Prostate gland (tissue), 2 donors: ENCODE measurements around the gene NCOA7. TPM values are rescaled to one million over a fixed set of nuclear protein-coding genes. Genes with fewer than 3 reads are reported as not detected.
"Not testable (repeated sequence)": the region's sequence is repeated elsewhere in the genome, so short reads cannot be mapped to it uniquely, and the experiment has no call there.

Experiments
- DNase-seq: peaks from one replicate; pipeline ENCODE4 v3.0.0-alpha.2; 2019; ENCODE audit warnings: low spot score
- H3K27ac ChIP-seq, 2 donors: fragments of 200-600 bp; sonication (generic); 2 replicates each; pipeline ENCODE4 v1.5.1; 2017 to 2019
- H3K27me3 ChIP-seq: fragments of 200-600 bp; sonication (generic); replicated peaks from 2 replicates; pipeline ENCODE4 v1.5.1; 2019; ENCODE audit not compliant: insufficient read depth
- H3K36me3 ChIP-seq, 2 donors: fragments of 200-600 bp; sonication (generic); 1 replicate in 1 of 2; 2 replicates in 1 of 2; pipeline versions ENCODE4 v1.5.1 to v1.8.1; 2017 to 2019
- H3K4me1 ChIP-seq: fragments of 200-600 bp; sonication (generic); replicated peaks from 2 replicates; pipeline ENCODE4 v1.5.1; 2019
- H3K4me3 ChIP-seq, 2 donors: fragments of 200-600 bp; sonication (generic); 2 replicates each; pipeline ENCODE4 v1.5.1; 2017 to 2019
- H3K9me3 ChIP-seq: fragments of 200-600 bp; sonication (generic); 2 replicates; pipeline ENCODE4 v1.5.1; 2017
- POLR2A ChIP-seq: fragments of 450-650 bp; IDR thresholded peaks from one replicate; pipeline ENCODE4 v1.6.1; 2016; ENCODE audit warnings: antibody characterized with exemption, mild to moderate bottlenecking
- POLR2AphosphoS5 ChIP-seq: sonication (generic); formaldehyde crosslinking; IDR thresholded peaks from one replicate; pipeline ENCODE4 v1.6.1; 2017; ENCODE audit warnings: antibody characterized with exemption
- WGBS: methylation state at CpG from one replicate; pipeline ENCODE4 v1.1.5; 2018; 5-methylcytosine and 5-hydroxymethylcytosine counted together
- intact Hi-C: fragments of 100-400 bp; cut with DNase I; formaldehyde crosslinking; loops from one replicate; pipeline ENCODE4 v1.14.2; 2022
- total RNA-seq, 2 donors: library from RNA; depleted of rRNA; stranded (reverse); fragments of >200 nt; gene quantifications; one replicate each; pipeline ENCODE4 v1.1.0, GENCODE V29; 2016
- TF ChIP-seq, protein P1 (sequence below), 4 experiments: fragments of 200-600 bp in 2 of 4; fragments of 450-650 bp in 2 of 4; sonication (generic) in 2 of 4; IDR thresholded peaks; 1 replicate in 3 of 4; 2 replicates in 1 of 4; pipeline ENCODE4 v1.5.1; 2016 to 2019; ENCODE audit warnings: antibody characterized with exemption in 4 of 4, mild to moderate bottlenecking in 2 of 4, moderate library complexity in 2 of 4

NCOA7 gene
- total RNA-seq, 2 donors from 2014 or later = 15.5 to 15.6 TPM

DNA sequence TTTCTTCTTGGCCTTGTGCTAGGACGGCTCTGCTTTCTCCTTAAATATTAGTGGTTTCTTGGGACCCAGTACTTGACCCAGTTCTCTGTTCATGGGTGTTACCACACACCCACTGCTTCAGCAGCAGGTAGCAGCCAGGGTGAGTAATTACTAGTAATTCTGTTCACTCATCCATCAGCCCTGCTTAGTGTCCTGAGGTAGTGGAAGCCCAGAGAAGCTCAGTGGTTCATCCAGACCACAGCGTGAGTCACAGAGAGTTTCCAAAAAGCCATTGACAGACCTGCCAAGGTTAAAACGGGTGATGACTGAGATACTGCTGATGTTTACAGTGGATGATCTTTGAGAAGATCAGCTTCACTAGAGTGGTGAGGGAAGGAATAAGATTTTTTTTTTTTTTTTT is 114.1 kb downstream of the NCOA7 start:
- 99% methylated on average over 3 of the region's 3 CpGs for WGBS
- Histone ChIP-seq H3K4me1 (no peaks in the 10 kb centered on the region), H3K4me3 (no peak overlapping the region), H3K36me3 (no peaks in the 10 kb centered on the region), H3K27me3 (no peaks in the 10 kb centered on the region), H3K27ac (no peak overlapping the region), H3K9me3 (no peaks in the 10 kb centered on the region)
- no peak for TF ChIP-seq POLR2AphosphoS5
- TF ChIP-seq, protein P1, sequence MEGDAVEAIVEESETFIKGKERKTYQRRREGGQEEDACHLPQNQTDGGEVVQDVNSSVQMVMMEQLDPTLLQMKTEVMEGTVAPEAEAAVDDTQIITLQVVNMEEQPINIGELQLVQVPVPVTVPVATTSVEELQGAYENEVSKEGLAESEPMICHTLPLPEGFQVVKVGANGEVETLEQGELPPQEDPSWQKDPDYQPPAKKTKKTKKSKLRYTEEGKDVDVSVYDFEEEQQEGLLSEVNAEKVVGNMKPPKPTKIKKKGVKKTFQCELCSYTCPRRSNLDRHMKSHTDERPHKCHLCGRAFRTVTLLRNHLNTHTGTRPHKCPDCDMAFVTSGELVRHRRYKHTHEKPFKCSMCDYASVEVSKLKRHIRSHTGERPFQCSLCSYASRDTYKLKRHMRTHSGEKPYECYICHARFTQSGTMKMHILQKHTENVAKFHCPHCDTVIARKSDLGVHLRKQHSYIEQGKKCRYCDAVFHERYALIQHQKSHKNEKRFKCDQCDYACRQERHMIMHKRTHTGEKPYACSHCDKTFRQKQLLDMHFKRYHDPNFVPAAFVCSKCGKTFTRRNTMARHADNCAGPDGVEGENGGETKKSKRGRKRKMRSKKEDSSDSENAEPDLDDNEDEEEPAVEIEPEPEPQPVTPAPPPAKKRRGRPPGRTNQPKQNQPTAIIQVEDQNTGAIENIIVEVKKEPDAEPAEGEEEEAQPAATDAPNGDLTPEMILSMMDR (IDR thresholded peaks at IDR 0.05) = no peak
- no peak for TF ChIP-seq POLR2A
- DNase-seq = no peak
- intact Hi-C loops = no loop called here

DNA sequence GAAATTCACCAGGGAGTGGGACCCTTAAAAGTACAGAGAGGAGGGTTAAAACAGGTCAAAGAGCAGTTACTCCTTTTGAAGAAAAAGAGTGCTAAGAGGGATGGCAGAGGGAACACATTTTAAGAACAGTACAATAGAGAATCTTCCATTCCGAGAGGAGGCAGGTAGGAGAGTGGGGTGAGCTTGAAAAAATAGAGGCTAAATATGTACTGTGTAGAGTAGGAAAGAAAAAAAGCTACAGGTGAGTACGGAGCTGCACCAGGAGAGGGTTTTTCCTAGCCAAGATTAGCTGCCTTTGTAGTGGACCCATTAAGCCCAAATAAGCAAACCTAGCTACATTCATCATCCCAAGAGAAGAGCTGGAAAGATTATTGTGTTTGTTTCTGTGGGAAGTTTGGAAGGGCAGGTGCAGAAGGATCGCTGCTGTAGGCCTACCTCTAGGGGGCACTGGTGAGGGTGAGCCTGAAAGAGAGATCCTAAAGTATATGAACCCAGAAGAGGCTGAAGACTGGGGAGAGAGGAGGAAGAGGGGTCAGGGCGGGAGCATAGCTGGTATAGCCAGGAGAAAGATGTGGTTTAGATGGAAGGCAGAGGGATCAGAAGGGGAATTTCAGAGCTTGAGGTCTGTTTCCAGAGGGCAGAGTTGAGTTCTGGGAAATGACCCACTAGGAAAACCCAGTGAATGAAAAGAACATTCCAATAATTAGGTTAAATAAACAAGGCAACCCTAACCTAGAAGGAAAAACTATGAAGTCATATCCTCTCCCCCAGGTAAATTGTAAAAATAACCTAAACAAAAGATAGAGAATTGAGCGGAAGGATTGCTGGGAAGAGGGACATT is 115.6 kb downstream of the NCOA7 start:
- Histone ChIP-seq H3K27me3 (no peaks in the 10 kb centered on the region), H3K4me3 (no peak overlapping the region), H3K9me3 (no peaks in the 10 kb centered on the region), H3K27ac (no peak overlapping the region), H3K36me3 (no peaks in the 10 kb centered on the region), H3K4me1 (no peaks in the 10 kb centered on the region)
- DNase-seq = no peak
- no peak for TF ChIP-seq POLR2AphosphoS5
- TF ChIP-seq, protein P1 (IDR thresholded peaks at IDR 0.05) = peak in 2 of 4 experiments; percentile 28 to 32
- 84% methylated on average over 5 of the region's 5 CpGs for WGBS
- intact Hi-C loops = no loop called here

DNA sequence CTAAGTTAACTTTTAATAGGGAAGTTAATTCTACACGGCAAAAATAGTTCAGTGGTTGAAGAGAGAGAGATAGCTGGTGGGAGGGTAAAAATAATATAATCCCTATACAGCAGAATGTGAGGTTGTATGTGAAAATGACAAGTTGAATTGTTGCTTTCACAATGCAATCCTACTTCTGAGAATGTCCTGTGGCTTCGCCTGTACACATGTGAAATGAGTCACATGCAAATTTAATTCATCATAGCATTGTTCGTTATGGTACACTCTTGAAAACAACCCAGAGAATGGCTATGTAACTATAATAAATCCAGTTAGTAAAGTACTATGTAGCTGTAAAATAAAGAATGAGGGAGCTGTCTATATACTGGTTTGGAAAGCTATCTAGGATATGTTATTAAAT is 119.8 kb downstream of the NCOA7 start:
- Histone ChIP-seq H3K36me3 (no peaks in the 10 kb centered on the region), H3K4me1 (no peaks in the 10 kb centered on the region), H3K27ac (no peak overlapping the region), H3K27me3 (no peaks in the 10 kb centered on the region), H3K9me3 (no peaks in the 10 kb centered on the region), H3K4me3 (no peak overlapping the region)
- no peak for DNase-seq
- TF ChIP-seq POLR2AphosphoS5 = no peak
- no peak for TF ChIP-seq POLR2A
- TF ChIP-seq, protein P1 (IDR thresholded peaks at IDR 0.05) = no peak
- WGBS = 52% methylated on average over 3 of the region's 3 CpGs
- intact Hi-C loops = no loop called here

DNA sequence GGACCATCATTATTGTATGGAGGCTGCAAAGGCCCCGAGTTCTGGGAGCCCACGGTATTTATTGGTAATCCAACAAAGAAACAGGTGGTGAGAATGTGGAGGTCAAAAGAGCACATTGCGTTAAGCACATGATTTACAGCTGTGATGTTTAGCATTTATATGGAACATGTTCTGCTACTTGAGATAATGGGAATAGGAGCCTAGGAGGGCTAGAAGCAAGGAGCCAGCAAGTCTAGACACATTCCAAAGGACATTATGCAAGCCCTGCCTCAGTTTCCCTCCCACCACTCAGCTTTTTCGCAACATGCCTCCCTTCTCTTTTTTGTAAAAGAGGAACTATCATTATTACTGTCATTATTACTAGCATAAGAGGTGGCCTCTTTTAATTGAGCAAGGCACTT is 120.3 kb downstream of the NCOA7 start:
- H3K4me3 ChIP-seq, H3K9me3 ChIP-seq, H3K27me3 ChIP-seq, H3K4me1 ChIP-seq, H3K27ac ChIP-seq, H3K36me3 ChIP-seq, DNase-seq, intact Hi-C loops: not testable (repeated sequence)
- 52% methylated on average over 4 of the region's 4 CpGs for WGBS

DNA sequence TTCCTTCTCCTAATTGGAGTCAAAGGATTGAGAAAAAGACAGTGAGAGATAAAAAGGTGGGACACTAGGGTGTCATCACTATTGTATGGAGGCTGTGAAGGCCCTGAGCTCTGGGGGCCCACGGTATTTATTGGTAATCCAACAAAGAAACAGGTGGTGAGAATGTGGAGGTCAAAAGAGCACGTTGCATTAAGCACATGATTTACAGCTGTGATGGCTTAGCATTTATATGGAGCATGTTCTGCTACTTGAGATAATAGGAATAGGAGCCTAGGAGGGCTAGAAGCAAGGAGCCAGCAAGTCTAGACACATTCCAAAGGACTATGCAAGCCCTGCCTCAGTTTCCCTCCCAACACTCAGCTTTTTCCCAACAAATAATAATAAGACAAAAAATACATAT is 121.7 kb downstream of the NCOA7 start:
- 32% methylated on average over 2 of the region's 2 CpGs for WGBS
- H3K4me3 ChIP-seq, DNase-seq, H3K27ac ChIP-seq, H3K4me1 ChIP-seq, H3K36me3 ChIP-seq, intact Hi-C loops, H3K9me3 ChIP-seq, H3K27me3 ChIP-seq: not testable (repeated sequence)

DNA sequence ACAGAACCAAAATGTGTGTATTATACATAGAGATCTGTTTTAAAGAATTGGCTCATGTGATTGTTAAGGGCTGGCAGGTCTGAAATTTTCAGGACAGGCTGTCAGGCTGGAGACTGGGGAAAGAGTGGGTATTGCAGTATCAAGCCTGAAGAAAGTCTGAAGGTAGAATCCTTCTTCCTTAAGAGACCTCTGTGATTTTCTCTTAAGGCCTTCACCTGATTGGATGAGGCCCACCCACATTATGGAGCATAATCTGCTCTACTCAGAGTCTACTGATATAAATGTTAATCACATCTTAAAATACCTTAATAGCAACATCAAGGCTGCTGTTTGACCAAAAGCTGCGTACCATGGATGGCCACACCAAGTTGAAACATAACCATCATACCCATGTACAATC is 122.4 kb downstream of the NCOA7 start:
- H3K9me3 ChIP-seq = no peaks in the 10 kb centered on the region
- no peaks in the 10 kb centered on the region for H3K4me1 ChIP-seq
- no peaks in the 10 kb centered on the region for H3K27me3 ChIP-seq
- TF ChIP-seq POLR2AphosphoS5 (no peak), POLR2A (no peak)
- TF ChIP-seq, protein P1 (IDR thresholded peaks at IDR 0.05) = no peak
- intact Hi-C loops = no loop called here
- no peaks in the 10 kb centered on the region for H3K36me3 ChIP-seq
- no peak overlapping the region for H3K27ac ChIP-seq
- no peak for DNase-seq
- no peak overlapping the region for H3K4me3 ChIP-seq
- 97% methylated on average over 1 of the region's 1 CpG for WGBS
